Left renal pelvis (tissue), 4 donors: ENCODE data around the gene PCDHGA2. TPM values are rescaled to one million over a fixed set of nuclear protein-coding genes. Genes with fewer than 3 reads are reported as not detected.
"Not testable (repeated sequence)": the region's sequence is repeated elsewhere in the genome, so short reads cannot be mapped to it uniquely, and the experiment has no call there.

ENCODE experiments used
- DNase-seq, 4 donors: peaks; one replicate each; pipeline ENCODE4 v3.0.0-alpha.2; 2013; ENCODE audit warnings: low read depth in 4 of 4, low spot score in 3 of 4
- polyA plus RNA-seq, 4 donors: library from polyadenylated mRNA; unstranded; fragments of 120-200 nt; gene quantifications; one replicate each; pipeline ENCODE4 v1.2.1, GENCODE V29; 2013; ENCODE audit not compliant: insufficient read length in 4 of 4

The PCDHGA2 gene
- polyA plus RNA-seq = 10 to 100 TPM in 1 of 4 donors, 1 to 10 TPM in 3; 5.0 to 12.8 (median 7.0) TPM

- peak in 1 of 4 donors; percentile 39 for DNase-seq
Observed at GRCh38 chr5:141338538-141339306, at the start of gene PCDHGA2. Gene PCDHGA2, plus strand, starts transcription at chr5:141338760.

GRCh38 chr5:141298376-141298775 lies 40.2 kb upstream of the PCDHGA2 start:
- DNase-seq = no peak

GRCh38 chr5:141303756-141304155 lies 34.8 kb upstream of the PCDHGA2 start, which contains the start of gene SLC25A2:
Gene SLC25A2, minus strand, starts transcription at chr5:141304049. Its CDS starts 184 bp downstream, at chr5:141303865.
- DNase-seq = no peak

- DNase-seq = no peak
Observed at GRCh38 chr5:141306630-141307029, 31.9 kb upstream of the PCDHGA2 start.

- DNase-seq = no peak
Observed at GRCh38 chr5:141313711-141314110, 24.8 kb upstream of the PCDHGA2 start.

- DNase-seq = not testable (repeated sequence)
Observed at GRCh38 chr5:141316963-141317362, 21.6 kb upstream of the PCDHGA2 start.

GRCh38 chr5:141319202-141319601 lies 19.4 kb upstream of the PCDHGA2 start:
- DNase-seq = no peak

GRCh38 chr5:141319699-141320098 lies 18.9 kb upstream of the PCDHGA2 start:
- no peak for DNase-seq

GRCh38 chr5:141320225-141321169 lies 18.1 kb upstream of the PCDHGA2 start, which contains the start of gene TAF7:
Gene TAF7, minus strand, starts transcription at chr5:141320784. Its CDS starts 740 bp downstream, at chr5:141320044.
- DNase-seq = peak; percentile 87 to 90 (median 88)

- no peak for DNase-seq
Observed at GRCh38 chr5:141322261-141322660, 16.3 kb upstream of the PCDHGA2 start.

GRCh38 chr5:141326088-141326854 lies 12.3 kb upstream of the PCDHGA2 start:
- DNase-seq = no peak

GRCh38 chr5:141328231-141328630 lies 10.3 kb upstream of the PCDHGA2 start:
- DNase-seq = no peak

- DNase-seq = no peak
Observed at GRCh38 chr5:141330299-141331080, 8.1 kb upstream of the PCDHGA2 start, which contains the start of gene PCDHGA1. Gene PCDHGA1, plus strand, starts transcription at chr5:141330514.

- not testable (repeated sequence) for DNase-seq
Observed at GRCh38 chr5:141332571-141332970, 6.0 kb upstream of the PCDHGA2 start.

- not testable (repeated sequence) for DNase-seq
Observed at GRCh38 chr5:141340781-141341354, 2.3 kb downstream of the PCDHGA2 start.

- no peak for DNase-seq
Observed at GRCh38 chr5:141342773-141343172, 4.2 kb downstream of the PCDHGA2 start.

- DNase-seq = no peak
Observed at GRCh38 chr5:141343242-141343952, 4.8 kb downstream of the PCDHGA2 start, which contains the start of gene PCDHGA3. Gene PCDHGA3, plus strand, starts transcription at chr5:141343829. Its CDS starts 205 bp downstream, at chr5:141344034.

- no peak for DNase-seq
Observed at GRCh38 chr5:141343953-141344463, 5.4 kb downstream of the PCDHGA2 start.
